Left renal pelvis (tissue), 4 donors: ENCODE measurements around the gene ZNF708. TPM values are rescaled to one million over a fixed set of nuclear protein-coding genes. Genes with fewer than 3 reads are reported as not detected.
"Not testable (repeated sequence)": the region's sequence is repeated elsewhere in the genome, so short reads cannot be mapped to it uniquely, and the experiment has no call there.

Source experiments
- DNase-seq, 4 donors: peaks; one replicate each; pipeline ENCODE4 v3.0.0-alpha.2; 2013; ENCODE audit warnings: low read depth in 4 of 4, low spot score in 3 of 4
- polyA plus RNA-seq, 4 donors: library from polyadenylated mRNA; unstranded; fragments of 120-200 nt; gene quantifications; one replicate each; pipeline ENCODE4 v1.2.1, GENCODE V29; 2013; ENCODE audit not compliant: insufficient read length in 4 of 4

Gene ZNF708
- polyA plus RNA-seq: 10 to 100 TPM; 17.0 to 24.4 (median 19.3) TPM

GRCh38 chr19:21328885-21329605 lies at the start of gene ZNF708:
ZNF708 (minus strand) TSS chr19:21329410; CDS start chr19:21329212, 198 bp downstream.
- peak; percentile 79 to 88 (median 84) for DNase-seq

- DNase-seq: no peak
Observed at GRCh38 chr19:21362291-21362690, 33.1 kb upstream of the ZNF708 start.

GRCh38 chr19:21358768-21359451 lies 29.7 kb upstream of the ZNF708 start, which contains the start of gene ZNF738:
ZNF738 (plus strand) TSS chr19:21359000; CDS start chr19:21359141, 141 bp downstream.
- DNase-seq: peak; percentile 89 to 96 (median 92)

GRCh38 chr19:21352830-21353229 lies 23.6 kb upstream of the ZNF708 start:
- no peak for DNase-seq

GRCh38 chr19:21344841-21345240 lies 15.6 kb upstream of the ZNF708 start:
- not testable (repeated sequence) for DNase-seq

- no peak for DNase-seq
Observed at GRCh38 chr19:21335721-21336120, 6.5 kb upstream of the ZNF708 start.

- peak in 2 of 4 donors; percentile 2 to 8 for DNase-seq
Observed at GRCh38 chr19:21328406-21328805, 804 bp downstream of the ZNF708 start.

GRCh38 chr19:21326169-21326568 lies 3.0 kb downstream of the ZNF708 start:
- no peak for DNase-seq

- DNase-seq: no peak
Observed at GRCh38 chr19:21323000-21323399, 6.2 kb downstream of the ZNF708 start.

GRCh38 chr19:21322528-21322927 lies 6.7 kb downstream of the ZNF708 start:
- DNase-seq: no peak

- no peak for DNase-seq
Observed at GRCh38 chr19:21321996-21322395, 7.2 kb downstream of the ZNF708 start.

GRCh38 chr19:21321134-21321533 lies 8.1 kb downstream of the ZNF708 start:
- DNase-seq: no peak

GRCh38 chr19:21317821-21318220 lies 11.4 kb downstream of the ZNF708 start:
- no peak for DNase-seq

- no peak for DNase-seq
Observed at GRCh38 chr19:21314676-21315075, 14.5 kb downstream of the ZNF708 start.

- DNase-seq: not testable (repeated sequence)
Observed at GRCh38 chr19:21312807-21313206, 16.4 kb downstream of the ZNF708 start.

GRCh38 chr19:21308773-21309172 lies 20.4 kb downstream of the ZNF708 start:
- DNase-seq: no peak

- not testable (repeated sequence) for DNase-seq
Observed at GRCh38 chr19:21306881-21307479, 22.2 kb downstream of the ZNF708 start.

GRCh38 chr19:21293768-21294167 lies 35.4 kb downstream of the ZNF708 start:
- not testable (repeated sequence) for DNase-seq

GRCh38 chr19:21269813-21270212 lies 59.4 kb downstream of the ZNF708 start:
- DNase-seq: no peak

- DNase-seq: no peak
Observed at GRCh38 chr19:21264891-21265290, 64.3 kb downstream of the ZNF708 start.

GRCh38 chr19:21264416-21264815 lies 64.8 kb downstream of the ZNF708 start:
- DNase-seq: no peak
